DOHH2 (cell line): Measurements from ENCODE around the gene TMEM132E.

ENCODE experiments used
- H3F3A ChIP-seq: fragments of 200-600 bp; sonication (generic), shearing (Covaris generic); 2 replicates; pipeline ENCODE4 v1.6.0; 2016; ENCODE audit warnings: antibody characterized with exemption, mild to moderate bottlenecking; ENCODE audit not compliant: control insufficient read depth, insufficient read depth
- H3K27ac ChIP-seq: fragments of 200-600 bp; sonication (generic); 2 replicates; pipeline ENCODE4 v1.5.1; 2014; ENCODE audit warnings: low read depth, mild to moderate bottlenecking, low read length, moderate library complexity
- H3K27me3 ChIP-seq: fragments of 200-600 bp; sonication (generic); 2 replicates; pipeline ENCODE4 v1.6.1; 2014; ENCODE audit warnings: mild to moderate bottlenecking, low read length, mixed read lengths; ENCODE audit not compliant: control insufficient read depth
- H3K36me3 ChIP-seq: fragments of 200-600 bp; sonication (generic); 2 replicates; pipeline ENCODE4 v1.6.1; 2014; ENCODE audit warnings: mild to moderate bottlenecking, low read length, moderate library complexity, mixed read lengths; ENCODE audit not compliant: control insufficient read depth
- H3K4me1 ChIP-seq: fragments of 200-600 bp; sonication (generic); 2 replicates; pipeline ENCODE4 v1.6.1; 2014; ENCODE audit warnings: mild to moderate bottlenecking, low read length, mixed read lengths; ENCODE audit not compliant: control insufficient read depth
- H3K4me2 ChIP-seq: fragments of 200-600 bp; sonication (generic); 2 replicates; pipeline ENCODE4 v1.6.0; 2014; ENCODE audit warnings: mild to moderate bottlenecking, low read length, moderate library complexity
- H3K4me3 ChIP-seq: fragments of 200-600 bp; sonication (generic); 2 replicates; pipeline ENCODE4 v1.5.1; 2014; ENCODE audit warnings: mild to moderate bottlenecking, low read length, mixed read lengths
- H3K79me2 ChIP-seq: fragments of 200-600 bp; sonication (generic); 2 replicates; pipeline ENCODE4 v1.6.1; 2014; ENCODE audit warnings: mild to moderate bottlenecking, low read length, mixed read lengths; ENCODE audit not compliant: control insufficient read depth
- H3K9me2 ChIP-seq: fragments of 200-600 bp; sonication (generic); replicated peaks from 2 replicates; pipeline ENCODE4 v1.6.1; 2014; ENCODE audit warnings: mild to moderate bottlenecking, low read length, mixed read lengths; ENCODE audit not compliant: control insufficient read depth
- H3K9me3 ChIP-seq: fragments of 200-600 bp; sonication (generic); 2 replicates; pipeline ENCODE4 v1.6.1; 2014; ENCODE audit warnings: antibody characterized with exemption, low read length, mixed read lengths; ENCODE audit not compliant: control insufficient read depth, insufficient read depth
- H4K20me1 ChIP-seq: fragments of 200-600 bp; sonication (generic); 2 replicates; pipeline ENCODE4 v1.6.0; 2014; ENCODE audit warnings: low read depth, mild to moderate bottlenecking, antibody characterized with exemption, low read length, moderate library complexity; ENCODE audit not compliant: control insufficient read depth, insufficient read depth
- EZH2phosphoT487 ChIP-seq: fragments of 200-600 bp; sonication (generic); IDR thresholded peaks from 2 replicates; pipeline ENCODE4 v1.6.1; 2017; ENCODE audit warnings: borderline replicate concordance, mild to moderate bottlenecking, antibody characterized with exemption, low read length, moderate library complexity, mixed read lengths
- TF ChIP-seq, protein P1 (sequence below): fragments of 200-600 bp; sonication (generic); IDR thresholded peaks from one replicate; pipeline ENCODE4 v1.5.1; 2014; ENCODE audit warnings: antibody characterized with exemption, mild to moderate bottlenecking, low read depth, low read length; ENCODE audit not compliant: poor library complexity, severe bottlenecking

Gene TMEM132E

DNA sequence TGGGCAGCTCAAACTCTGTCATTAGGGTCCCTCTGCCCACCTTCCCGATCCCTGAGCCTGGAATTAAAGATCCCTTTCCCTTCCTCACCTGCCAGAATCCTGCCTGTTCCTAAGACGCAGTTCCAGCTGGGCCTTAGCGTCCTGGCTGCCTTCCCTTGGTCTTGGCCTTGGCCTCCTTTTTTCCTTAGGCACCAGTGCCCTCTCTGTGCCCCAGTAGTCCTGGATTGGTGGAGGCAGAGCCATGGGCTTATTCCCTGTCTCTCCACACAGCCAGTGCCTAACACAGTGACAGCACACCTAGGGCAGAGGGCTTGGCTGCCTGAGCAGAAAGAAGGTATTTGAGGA is 3.5 kb downstream of the TMEM132E start:
- peaks cover 12% of the 10 kb centered on the region for H3K27me3 ChIP-seq
- no peak overlapping the region for H3K27ac ChIP-seq
- no peaks in the 10 kb centered on the region for H3K9me3 ChIP-seq
- no peaks in the 10 kb centered on the region for H3K36me3 ChIP-seq
- no peaks in the 10 kb centered on the region for H3K9me2 ChIP-seq
- H3K4me1 ChIP-seq, result no peaks in the 10 kb centered on the region
- no peak overlapping the region for H3K4me2 ChIP-seq
- no peak for TF ChIP-seq EZH2phosphoT487
- TF ChIP-seq, protein P1, sequence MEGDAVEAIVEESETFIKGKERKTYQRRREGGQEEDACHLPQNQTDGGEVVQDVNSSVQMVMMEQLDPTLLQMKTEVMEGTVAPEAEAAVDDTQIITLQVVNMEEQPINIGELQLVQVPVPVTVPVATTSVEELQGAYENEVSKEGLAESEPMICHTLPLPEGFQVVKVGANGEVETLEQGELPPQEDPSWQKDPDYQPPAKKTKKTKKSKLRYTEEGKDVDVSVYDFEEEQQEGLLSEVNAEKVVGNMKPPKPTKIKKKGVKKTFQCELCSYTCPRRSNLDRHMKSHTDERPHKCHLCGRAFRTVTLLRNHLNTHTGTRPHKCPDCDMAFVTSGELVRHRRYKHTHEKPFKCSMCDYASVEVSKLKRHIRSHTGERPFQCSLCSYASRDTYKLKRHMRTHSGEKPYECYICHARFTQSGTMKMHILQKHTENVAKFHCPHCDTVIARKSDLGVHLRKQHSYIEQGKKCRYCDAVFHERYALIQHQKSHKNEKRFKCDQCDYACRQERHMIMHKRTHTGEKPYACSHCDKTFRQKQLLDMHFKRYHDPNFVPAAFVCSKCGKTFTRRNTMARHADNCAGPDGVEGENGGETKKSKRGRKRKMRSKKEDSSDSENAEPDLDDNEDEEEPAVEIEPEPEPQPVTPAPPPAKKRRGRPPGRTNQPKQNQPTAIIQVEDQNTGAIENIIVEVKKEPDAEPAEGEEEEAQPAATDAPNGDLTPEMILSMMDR, result no peak
- H4K20me1 ChIP-seq, result no peaks in the 10 kb centered on the region
- no peaks in the 10 kb centered on the region for H3F3A ChIP-seq
- no peak overlapping the region for H3K4me3 ChIP-seq
- H3K79me2 ChIP-seq, result no peaks in the 10 kb centered on the region

- no peaks in the 10 kb centered on the region for H4K20me1 ChIP-seq
- H3K4me3 ChIP-seq, result no peak overlapping the region
- H3K9me2 ChIP-seq, result no peaks in the 10 kb centered on the region
- H3F3A ChIP-seq, result no peaks in the 10 kb centered on the region
- no peak for TF ChIP-seq EZH2phosphoT487
- TF ChIP-seq, protein P1, result no peak
- H3K27ac ChIP-seq, result no peak overlapping the region
- no peaks in the 10 kb centered on the region for H3K9me3 ChIP-seq
- H3K4me2 ChIP-seq, result no peak overlapping the region
- no peaks in the 10 kb centered on the region for H3K36me3 ChIP-seq
- no peaks in the 10 kb centered on the region for H3K4me1 ChIP-seq
- H3K27me3 ChIP-seq, result peaks cover 12% of the 10 kb centered on the region
- no peaks in the 10 kb centered on the region for H3K79me2 ChIP-seq
Measured at GRCh38 chr17:34584805-34585416, 5.5 kb downstream of the TMEM132E start.

GRCh38 chr17:34586346-34586846 is 7.0 kb downstream of the TMEM132E start:
- TF ChIP-seq EZH2phosphoT487, result no peak
- TF ChIP-seq, protein P1, result no peak
- no peaks in the 10 kb centered on the region for H3K4me1 ChIP-seq
- H4K20me1 ChIP-seq, result no peaks in the 10 kb centered on the region
- H3K36me3 ChIP-seq, result no peaks in the 10 kb centered on the region
- peaks cover 12% of the 10 kb centered on the region for H3K27me3 ChIP-seq
- no peak overlapping the region for H3K4me2 ChIP-seq
- no peak overlapping the region for H3K4me3 ChIP-seq
- H3K27ac ChIP-seq, result no peak overlapping the region
- H3F3A ChIP-seq, result no peaks in the 10 kb centered on the region
- H3K9me3 ChIP-seq, result no peaks in the 10 kb centered on the region
- no peaks in the 10 kb centered on the region for H3K79me2 ChIP-seq
- no peaks in the 10 kb centered on the region for H3K9me2 ChIP-seq
